CD4-positive, alpha-beta T cell treated with Interleukin-17A for 1 hour (primary cell): ENCODE measurements around the gene COL8A1.
A peak's percentile ranks its signal among the peaks of the same experiment; 100 is the strongest.
"Not testable (repeated sequence)": the region's sequence is repeated elsewhere in the genome, so short reads cannot be mapped to it uniquely, and the experiment has no call there.

Experiments
- DNase-seq: peaks from one replicate; pipeline ENCODE4 v3.0.0-alpha.2; 2020

The COL8A1 gene

GRCh38 chr3:99817437-99818240, 179.2 kb downstream of the COL8A1 start, which contains the start of gene CMSS1:
TSS of gene CMSS1 (plus strand) at chr3:99817862.
- DNase-seq: peak; percentile 94

DNA sequence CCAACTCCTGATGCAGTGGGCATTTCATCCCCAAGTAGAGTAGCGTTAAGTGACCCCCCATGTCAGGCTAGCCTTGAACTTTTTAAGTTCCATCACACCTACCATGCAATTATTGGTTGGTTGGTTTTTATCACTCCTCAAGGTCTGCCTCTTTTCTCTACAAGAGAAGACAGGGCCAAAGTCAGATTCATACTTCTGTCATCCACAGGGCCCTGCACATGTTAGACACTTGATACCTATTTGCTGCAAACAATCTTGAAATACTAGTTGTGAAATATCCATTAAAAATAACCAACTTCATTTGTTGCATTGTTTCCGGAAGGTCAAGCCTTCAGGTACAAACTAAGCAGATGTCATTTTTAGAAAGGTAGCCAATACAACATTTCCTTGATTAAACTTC, 180.4 kb downstream of the COL8A1 start:
- DNase-seq: no peak

- DNase-seq: no peak
Observed at GRCh38 chr3:99823723-99824711, 185.6 kb downstream of the COL8A1 start.

GRCh38 chr3:99825004-99825640, 186.7 kb downstream of the COL8A1 start:
- no peak for DNase-seq

DNA sequence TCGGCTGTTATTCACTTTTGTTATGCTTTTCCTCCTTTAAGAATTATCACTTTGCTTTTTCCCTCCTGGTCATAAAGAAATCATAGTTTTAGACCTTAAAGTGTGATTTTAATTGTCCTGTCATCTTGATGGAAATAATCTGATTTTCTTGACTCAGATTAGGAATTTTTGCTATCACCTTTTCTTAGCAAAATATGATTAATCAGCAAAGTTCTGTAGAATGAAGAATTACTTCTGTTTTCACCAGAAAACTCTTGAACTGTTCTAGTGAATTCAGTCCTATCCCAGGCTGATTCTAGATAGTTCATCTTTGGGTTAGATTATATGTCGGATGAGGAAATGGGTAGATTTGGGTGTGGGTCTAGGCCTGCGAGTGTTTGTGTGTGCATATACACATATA, 191.4 kb downstream of the COL8A1 start:
- DNase-seq: no peak

GRCh38 chr3:99833617-99834205, 195.3 kb downstream of the COL8A1 start:
- DNase-seq: no peak

DNA sequence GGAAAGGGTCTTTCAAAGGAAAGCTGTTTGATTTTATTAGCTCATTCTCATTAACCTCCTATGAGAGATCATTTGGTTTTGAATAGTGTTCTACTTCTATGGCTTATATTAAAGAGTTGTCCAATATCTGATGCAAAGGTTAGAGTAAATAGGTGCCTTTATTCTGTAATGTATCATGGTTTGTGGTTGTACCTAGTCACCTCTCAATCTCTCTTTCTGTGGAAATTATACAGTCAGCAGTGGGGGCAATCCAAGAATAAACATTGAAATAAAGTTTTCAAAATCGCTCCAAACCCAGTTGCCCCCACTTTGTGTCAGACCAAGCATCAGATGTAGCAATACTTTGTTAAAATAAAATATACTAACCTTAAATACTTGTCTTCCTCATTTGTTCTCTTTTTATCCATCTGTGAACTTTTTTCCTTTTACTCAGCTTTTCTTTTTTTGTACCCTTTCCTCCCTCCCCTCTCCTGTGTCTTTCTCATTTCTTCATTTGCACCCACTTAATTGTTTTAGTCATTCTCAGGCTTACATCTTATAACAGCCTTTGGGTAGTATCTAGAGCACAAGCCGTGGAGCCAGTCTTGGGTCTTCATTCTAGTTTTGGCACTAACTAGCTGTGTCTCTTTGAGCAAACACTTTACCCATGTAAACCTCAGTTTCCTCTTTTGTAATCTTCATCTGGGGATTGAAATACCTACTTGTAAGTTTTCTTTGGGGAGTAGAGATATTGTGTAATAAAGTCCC, 196.0 kb downstream of the COL8A1 start:
- DNase-seq: no peak

DNA sequence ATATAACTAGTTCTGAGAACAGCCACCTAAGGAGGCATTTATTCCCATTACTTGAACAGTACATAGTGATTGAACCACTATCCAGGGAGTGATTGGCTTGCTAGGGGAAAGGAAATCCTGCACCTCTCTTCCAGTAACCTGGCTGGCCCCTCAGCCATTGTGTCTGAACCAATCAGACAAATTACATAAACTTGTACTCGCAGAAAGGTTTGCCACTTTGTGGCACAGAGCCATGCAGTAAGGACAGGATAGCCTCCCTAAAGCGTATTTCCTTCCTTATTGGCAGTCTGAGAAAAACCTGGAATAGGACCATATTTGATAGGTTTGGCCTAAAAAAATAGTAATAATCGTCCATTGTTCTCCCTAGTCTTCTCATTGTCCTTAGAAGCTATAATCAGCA, 198.3 kb downstream of the COL8A1 start:
- no peak for DNase-seq

DNA sequence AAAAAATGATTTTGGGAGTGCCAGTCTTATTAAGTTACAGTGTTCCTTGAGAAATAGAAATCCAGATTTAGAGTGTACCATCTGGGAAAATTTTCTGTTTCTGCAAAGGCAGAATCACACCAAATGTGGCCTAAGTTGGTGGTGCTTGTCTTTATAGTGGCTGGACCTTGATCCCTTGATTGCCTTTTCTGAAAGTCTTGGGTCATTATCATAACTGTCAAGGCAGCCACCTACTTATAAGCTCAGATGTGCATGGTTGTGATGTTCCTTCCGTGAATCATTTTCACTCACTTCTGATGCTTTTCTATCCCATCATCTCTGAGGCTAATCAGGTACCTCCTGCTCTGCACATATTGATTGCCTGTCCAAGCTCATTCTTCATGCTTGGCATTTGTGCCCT, 199.3 kb downstream of the COL8A1 start:
- DNase-seq: no peak

DNA sequence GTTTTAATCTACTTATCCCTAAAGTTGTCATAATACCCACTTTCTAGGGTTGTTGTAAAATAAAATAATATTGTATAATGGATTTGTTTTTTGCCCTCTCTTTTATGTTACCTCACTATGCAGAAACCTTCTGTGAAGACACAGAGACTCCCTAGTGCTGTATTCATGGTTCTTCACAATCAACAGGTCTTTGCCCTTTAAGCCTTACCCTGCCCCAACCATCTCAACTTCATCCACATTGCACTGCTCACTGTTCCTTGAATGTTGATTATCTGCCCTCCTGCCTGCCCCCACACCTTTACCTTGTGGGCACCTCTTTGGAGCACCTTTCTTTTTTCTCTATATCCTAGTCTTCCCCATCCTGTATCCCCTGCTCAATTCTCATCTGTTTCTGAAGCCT, 200.4 kb downstream of the COL8A1 start:
- DNase-seq: no peak

DNA sequence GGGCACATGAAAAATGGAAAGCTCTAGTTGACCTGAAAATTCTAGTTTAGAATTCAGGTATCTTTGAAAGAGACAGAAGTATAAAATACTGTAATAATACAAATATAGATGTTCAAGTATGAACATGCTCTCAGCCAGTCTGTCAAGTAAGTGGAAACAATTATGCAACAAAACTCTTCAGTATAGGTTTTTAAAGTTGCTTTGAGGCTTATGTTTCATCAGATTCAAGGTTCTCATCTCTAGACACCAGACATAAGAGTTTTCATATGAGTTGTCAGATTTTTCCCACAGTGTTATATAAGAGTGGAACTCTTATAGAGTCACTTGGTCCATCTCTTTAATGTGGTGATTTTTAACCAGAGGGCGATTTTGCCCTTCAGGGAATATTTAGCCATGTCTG, 201.2 kb downstream of the COL8A1 start:
- DNase-seq: no peak

GRCh38 chr3:99841949-99842348, 203.6 kb downstream of the COL8A1 start:
- DNase-seq: not testable (repeated sequence)

- DNase-seq: no peak
Observed at GRCh38 chr3:99842826-99843589, 204.6 kb downstream of the COL8A1 start.

DNA sequence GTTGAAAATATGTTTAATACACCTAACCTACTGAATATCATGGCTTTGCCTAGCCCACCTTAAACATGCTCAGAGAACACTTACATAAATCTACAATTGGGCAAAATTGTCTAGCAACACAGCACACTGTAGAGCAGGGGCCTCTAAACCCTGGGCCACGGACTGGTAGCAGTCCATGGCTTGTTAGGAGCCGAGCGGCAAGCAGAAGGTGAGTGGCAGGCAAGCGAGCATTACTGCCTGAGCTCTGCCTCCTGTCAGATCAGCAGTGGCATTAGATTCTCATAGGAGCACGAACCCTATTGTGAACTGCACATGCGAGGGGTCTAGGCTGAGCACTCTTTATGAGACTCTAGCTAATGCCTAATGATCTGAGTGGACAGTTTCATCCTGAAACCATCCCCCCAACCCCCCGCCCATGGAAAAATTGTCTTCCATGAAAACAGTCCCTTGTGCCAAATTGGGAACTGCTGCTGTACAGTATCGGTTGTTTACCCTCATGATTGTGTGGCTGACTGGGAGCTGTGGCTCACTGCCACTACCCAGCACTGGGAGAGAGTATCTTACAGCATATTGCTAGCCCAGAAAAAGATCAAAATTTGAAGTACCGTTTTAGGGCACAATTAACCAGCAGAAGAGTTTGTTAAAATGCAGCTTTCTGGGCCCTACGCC, 205.3 kb downstream of the COL8A1 start:
- DNase-seq: no peak

DNA sequence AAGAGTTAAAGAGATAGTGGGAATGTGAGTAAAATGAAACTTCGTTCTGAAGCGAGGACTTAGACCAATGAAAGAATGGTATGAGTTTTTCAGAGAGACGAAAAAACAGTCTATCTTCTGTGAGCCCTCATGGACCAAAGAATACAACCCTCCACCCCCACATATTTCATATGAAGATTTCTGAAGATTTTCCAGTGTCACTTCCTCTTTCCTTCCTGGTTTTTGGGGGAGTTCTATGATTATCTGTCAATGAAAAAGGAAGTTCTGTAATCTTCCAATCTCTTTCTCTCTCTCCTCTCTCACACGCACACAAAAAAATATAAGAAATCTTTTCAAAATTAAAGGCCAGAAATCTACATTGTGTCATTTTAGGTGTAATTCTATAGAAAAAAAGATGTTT, 206.9 kb downstream of the COL8A1 start:
- no peak for DNase-seq

DNA sequence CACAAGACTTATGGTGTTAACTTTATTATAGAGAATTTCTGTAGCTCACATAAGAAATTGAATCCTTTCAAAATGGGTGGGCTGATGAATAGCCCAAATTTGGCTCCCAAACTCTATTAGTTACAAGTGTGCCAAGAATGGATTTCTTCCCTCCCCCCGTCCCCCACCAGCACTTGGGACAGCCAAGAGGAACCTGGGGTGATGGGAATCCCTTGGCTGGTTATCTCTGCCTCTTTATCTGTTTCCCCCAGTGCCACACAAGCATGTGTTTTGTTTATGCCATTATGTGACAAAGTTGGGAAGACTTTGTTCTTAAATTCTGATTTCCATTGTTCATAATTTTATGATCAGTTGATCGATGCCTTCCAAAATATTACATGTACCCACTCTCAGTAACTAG, 207.6 kb downstream of the COL8A1 start:
- DNase-seq: no peak

GRCh38 chr3:99846477-99847160, 208.2 kb downstream of the COL8A1 start:
- DNase-seq: no peak

GRCh38 chr3:99848433-99848832, 210.0 kb downstream of the COL8A1 start:
- DNase-seq: no peak
